H1 (cell line): ENCODE data around the gene RBP4. TPM values are rescaled to one million over a fixed set of nuclear protein-coding genes. Genes with fewer than 3 reads are reported as not detected.

ENCODE experiments used
- CTCF ChIA-PET: fragments of 300-600 bp; sonication (Branson Sonifier 250); formaldehyde crosslinking; loops from one replicate; lab custom pipeline; 2021; ENCODE audit not compliant: partially characterized antibody; lab: Charles Lee
- POLR2A ChIA-PET: fragments of 300-600 bp; sonication (Branson Sonifier 250); formaldehyde crosslinking; loops from one replicate; lab custom pipeline; 2021; ENCODE audit warnings: inconsistent platforms; ENCODE audit not compliant: partially characterized antibody; lab: Charles Lee
- DNase-seq, 2 experiments: peaks; one replicate each; pipeline versions ENCODE4 v3.0.0 to v3.0.0-alpha.2; 2010 to 2022; ENCODE audit warnings: low spot score in 2 of 2, low read depth in 1 of 2, mixed read lengths in 1 of 2
- FAIRE-seq: peaks from 2 replicates; lab custom pipeline; 2011; peaks lifted over from hg19 to GRCh38; lab: Jason Lieb, UNC
- H2AFZ ChIP-seq: 2 replicates; pipeline ENCODE4 v1.8.1; 2012; ENCODE audit warnings: low read length, inconsistent platforms
- H2AK5ac ChIP-seq: 2 replicates; pipeline ENCODE4 v1.6.1; 2013; ENCODE audit warnings: low read depth, low read length
- H2BK120ac ChIP-seq: replicated peaks from 2 replicates; pipeline ENCODE3; 2013; ENCODE audit warnings: low read depth, low read length, inconsistent platforms
- H2BK12ac ChIP-seq: 2 replicates; pipeline ENCODE4 v1.6.1; 2013; ENCODE audit warnings: low read depth, low read length
- H2BK15ac ChIP-seq: 2 replicates; pipeline ENCODE4 v1.6.1; 2013; ENCODE audit warnings: low read length
- H2BK20ac ChIP-seq: 2 replicates; pipeline ENCODE4 v1.6.1; 2013; ENCODE audit warnings: low read length
- H2BK5ac ChIP-seq: 2 replicates; pipeline ENCODE4 v1.6.1; 2013; ENCODE audit warnings: low read depth, low read length
- H3K14ac ChIP-seq: 2 replicates; pipeline ENCODE4 v1.6.1; 2013; ENCODE audit warnings: inconsistent platforms; ENCODE audit not compliant: insufficient read length
- H3K18ac ChIP-seq: 2 replicates; pipeline ENCODE4 v1.6.1; 2013; ENCODE audit warnings: low read length; ENCODE audit errors: extremely low read depth
- H3K23ac ChIP-seq: 2 replicates; pipeline ENCODE4 v1.6.1; 2013; ENCODE audit warnings: inconsistent platforms; ENCODE audit not compliant: insufficient read length
- H3K23me2 ChIP-seq: 2 replicates; pipeline ENCODE4 v1.6.1; 2013; ENCODE audit warnings: low read depth, low read length
- H3K27ac ChIP-seq: 2 replicates; pipeline ENCODE4 v1.6.1; 2011; ENCODE audit warnings: low read depth, low read length, inconsistent platforms
- H3K27me3 ChIP-seq, 4 experiments: replicated peaks in 1 of 4; 1 replicate in 1 of 4; 2 replicates in 3 of 4; pipeline versions ENCODE4 v1.6.1 to v1.8.1; 2011 to 2013; ENCODE audit warnings: low read length in 3 of 4, mild to moderate bottlenecking in 3 of 4, inconsistent platforms in 2 of 4, mixed read lengths in 2 of 4, moderate library complexity in 1 of 4; ENCODE audit not compliant: control insufficient read depth in 3 of 4, insufficient read depth in 3 of 4; ENCODE audit errors: extremely low read depth in 1 of 4
- H3K36me3 ChIP-seq, 4 experiments: 2 replicates each; pipeline versions ENCODE4 v1.6.1 to v1.8.1; 2011 to 2013; ENCODE audit warnings: mild to moderate bottlenecking in 4 of 4, low read length in 3 of 4, moderate library complexity in 2 of 4, control low read depth in 1 of 4, inconsistent platforms in 1 of 4; ENCODE audit not compliant: insufficient read depth in 4 of 4, control insufficient read depth in 2 of 4
- H3K4ac ChIP-seq: replicated peaks from 2 replicates; pipeline ENCODE3; 2013; ENCODE audit warnings: low read length, low read depth, mixed read lengths, inconsistent platforms; ENCODE audit not compliant: insufficient read length
- H3K4me1 ChIP-seq, 4 experiments: replicated peaks in 1 of 4; 1 replicate in 1 of 4; 2 replicates in 3 of 4; pipeline versions ENCODE4 v1.6.1 to v1.8.1; 2011 to 2013; ENCODE audit warnings: low read length in 3 of 4, inconsistent platforms in 2 of 4, mixed read lengths in 1 of 4; ENCODE audit not compliant: insufficient read depth in 4 of 4, control insufficient read depth in 3 of 4
- H3K4me2 ChIP-seq, 2 experiments: 2 replicates each; pipeline versions ENCODE4 v1.6.1 to v1.8.1; 2011 to 2013; ENCODE audit warnings: low read depth in 2 of 2, low read length in 2 of 2, control low read depth in 1 of 2, inconsistent platforms in 1 of 2, mild to moderate bottlenecking in 1 of 2; ENCODE audit not compliant: insufficient read depth in 1 of 2
- H3K4me3 ChIP-seq, 4 experiments: fragments of 200-600, 300-600 bp in 1 of 4; sonication (generic), shearing (Covaris generic), sonication (Bioruptor Twin) in 1 of 4; 2 replicates each; pipeline versions ENCODE4 v1.5.1 to v1.8.1; 2011 to 2016; ENCODE audit warnings: low read length in 4 of 4, low read depth in 3 of 4, control low read depth in 2 of 4, inconsistent platforms in 2 of 4, mild to moderate bottlenecking in 2 of 4, mixed read lengths in 1 of 4, moderate library complexity in 1 of 4; ENCODE audit not compliant: insufficient read depth in 2 of 4; ENCODE audit errors: extremely low read depth in 1 of 4
- H3K56ac ChIP-seq: replicated peaks from 2 replicates; pipeline ENCODE3; 2013; ENCODE audit warnings: low read depth, mild to moderate bottlenecking, mixed read lengths, low read length, inconsistent platforms; ENCODE audit not compliant: insufficient read length
- H3K79me1 ChIP-seq: 2 replicates; pipeline ENCODE4 v1.6.1; 2013; ENCODE audit warnings: low read depth, low read length, control low read depth
- H3K79me2 ChIP-seq, 2 experiments: 2 replicates each; pipeline versions ENCODE4 v1.6.1 to v1.8.1; 2012 to 2013; ENCODE audit warnings: low read length in 2 of 2, mild to moderate bottlenecking in 2 of 2, inconsistent platforms in 1 of 2; ENCODE audit not compliant: insufficient read depth in 2 of 2, control insufficient read depth in 1 of 2
- H3K9ac ChIP-seq, 4 experiments: replicated peaks in 1 of 4; 1 replicate in 1 of 4; 2 replicates in 3 of 4; pipeline versions ENCODE4 v1.6.1 to v1.8.1; 2011 to 2013; ENCODE audit warnings: low read depth in 3 of 4, low read length in 3 of 4, control low read depth in 2 of 4, mild to moderate bottlenecking in 2 of 4, moderate library complexity in 2 of 4, inconsistent platforms in 1 of 4; ENCODE audit errors: extremely low read depth in 1 of 4
- H3K9me3 ChIP-seq, 2 experiments: 2 replicates each; pipeline versions ENCODE4 v1.6.1 to v1.8.1; 2012 to 2013; ENCODE audit warnings: mild to moderate bottlenecking in 2 of 2, moderate library complexity in 2 of 2, control low read depth in 1 of 2, inconsistent platforms in 1 of 2, low read depth in 1 of 2, low read length in 1 of 2, mixed read lengths in 1 of 2; ENCODE audit not compliant: insufficient read depth in 2 of 2
- H4K20me1 ChIP-seq, 2 experiments: replicated peaks in 1 of 2; 2 replicates each; pipeline versions ENCODE3 to v1.8.1; 2011 to 2013; ENCODE audit warnings: inconsistent platforms in 2 of 2, low read length in 2 of 2, mild to moderate bottlenecking in 1 of 2; ENCODE audit not compliant: insufficient read depth in 2 of 2, control insufficient read depth in 1 of 2
- H4K5ac ChIP-seq: 2 replicates; pipeline ENCODE4 v1.6.1; 2013; ENCODE audit warnings: low read length, low read depth, mixed read lengths, inconsistent platforms; ENCODE audit not compliant: insufficient read length
- H4K8ac ChIP-seq: 2 replicates; pipeline ENCODE4 v1.8.0; 2013; ENCODE audit warnings: mild to moderate bottlenecking, moderate library complexity, low read length, inconsistent platforms; ENCODE audit not compliant: insufficient read depth; ENCODE audit errors: extremely low read depth
- H4K91ac ChIP-seq: replicated peaks from 2 replicates; pipeline ENCODE3; 2013; ENCODE audit warnings: low read length, mixed read lengths, inconsistent platforms; ENCODE audit not compliant: insufficient read length
- ASH2L ChIP-seq: fragments of 200-600, 300-600 bp; sonication (generic); IDR thresholded peaks from one replicate; pipeline ENCODE4 v1.7.1; 2017; ENCODE audit warnings: low read length
- KDM1A ChIP-seq: fragments of 200-600, 300-600 bp; sonication (generic); IDR thresholded peaks from 2 replicates; pipeline ENCODE4 v1.7.1; 2016; ENCODE audit warnings: mild to moderate bottlenecking, low read length, borderline replicate concordance
- RBBP5 ChIP-seq: IDR thresholded peaks from 2 replicates; pipeline ENCODE4 v1.7.1; 2012; ENCODE audit warnings: low read depth, mild to moderate bottlenecking, inconsistent platforms, low read length, moderate library complexity, borderline replicate concordance
- RNF2 ChIP-seq: fragments of 200-900, 300-1000 bp; sonication (generic); IDR thresholded peaks from 2 replicates; pipeline ENCODE4 v1.7.1; 2016; ENCODE audit warnings: borderline replicate concordance, low read depth, mild to moderate bottlenecking, antibody characterized with exemption, low read length; ENCODE audit not compliant: poor library complexity, severe bottlenecking; ENCODE audit errors: missing control alignments
- SIN3A ChIP-seq, 2 experiments: IDR thresholded peaks in 1 of 2; conservative IDR thresholded peaks in 1 of 2; 2 replicates each; pipeline ENCODE4 v1.6.1; 2011 to 2012; ENCODE audit warnings: low read length in 2 of 2, improper control_type of control experiment in 1 of 2, low read depth in 1 of 2, mild to moderate bottlenecking in 1 of 2
- SIRT6 ChIP-seq: IDR thresholded peaks from one replicate; pipeline ENCODE4 v1.7.1; 2012; ENCODE audit warnings: low read length, inconsistent platforms
- SRF ChIP-seq: IDR thresholded peaks from 2 replicates; pipeline ENCODE4 v1.6.1; 2011; ENCODE audit warnings: mild to moderate bottlenecking, low read depth, low read length, moderate library complexity
- TEAD4 ChIP-seq: IDR thresholded peaks from 2 replicates; pipeline ENCODE4 v1.6.1; 2012; ENCODE audit warnings: low read depth, low read length, inconsistent platforms, mixed read lengths
- USF2 ChIP-seq: IDR thresholded peaks from 2 replicates; pipeline ENCODE4 v1.6.1; 2011; ENCODE audit warnings: low read length, improper control_type of control experiment
- ZNF274 ChIP-seq: IDR thresholded peaks from 2 replicates; pipeline ENCODE4 v1.7.0; 2012; ENCODE audit warnings: low read length, borderline replicate concordance; ENCODE audit errors: extremely low read depth
- WGBS, 2 experiments: shearing (Covaris generic) in 1 of 2; methylation state at CpG; one replicate each; pipeline versions ENCODE4 v1.1.6 to v1.1.7; 2013 to 2015; ENCODE audit warnings: low lambda C conversion rate in 2 of 2, mixed read lengths in 2 of 2, inconsistent platforms in 1 of 2, low coverage in 1 of 2, missing lambda C conversion rate in 1 of 2; ENCODE audit not compliant: insufficient replicate concordance in 2 of 2, insufficient coverage in 1 of 2, insufficient read length in 1 of 2; ENCODE audit errors: extremely low coverage in 1 of 2, missing lambda C conversion rate in 1 of 2; 5-methylcytosine and 5-hydroxymethylcytosine counted together
- polyA plus RNA-seq, 7 experiments: library from polyadenylated mRNA; depleted of rRNA in 3 of 7; stranded (reverse) in 5 of 7; unstranded in 2 of 7; fragments of >200 nt in 5 of 7; fragments of 200-250 nt in 2 of 7; gene quantifications; 1 replicate in 5 of 7; 2 replicates in 1 of 7; 4 replicates in 1 of 7; pipeline versions ENCODE4 v1.2.1 to v1.2.3, GENCODE V29; 2011 to 2013; ENCODE audit warnings: missing spikeins in 2 of 7, mixed read lengths in 2 of 7
- total RNA-seq: library from RNA; stranded (reverse); fragmentation: NEBNext Ultra II Directional; extraction: Animal tissue kit (Norgen Biotek cat#: 25700); gene quantifications from 2 replicates; pipeline ENCODE4 v1.2.1, GENCODE V29; 2021

The RBP4 gene
- total and polyA plus RNA-seq, 2 of the 8 experiments (the other 6 are each of a cell fraction or from before 2014, with no cell fraction given) = 0.42 to 0.97 TPM

GRCh38 chr10:93630625-93631557, 29.9 kb upstream of the RBP4 start:
- Histone ChIP-seq H4K91ac (no peak overlapping the region), H3K9me3 (no peaks in the 10 kb centered on the region), H3K79me2 (no peaks in the 10 kb centered on the region), H3K9ac (no peak overlapping the region), H3K18ac (no peak overlapping the region), H4K8ac (peak overlapping the region; percentile 23; the same call in 1 of the 2 replicates), H3K23me2 (no peaks in the 10 kb centered on the region), H3K4me1 (peaks cover 0 to 2% (median 0%) of the 10 kb centered on the region in 4 experiments; a peak in 1 of 7 replicates), H2BK5ac (no peak overlapping the region), H2AFZ (peak overlapping the region; percentile 28; the same call in 1 of the 2 replicates), H3K4ac (no peak overlapping the region), H3K27me3 (no peaks in the 10 kb centered on the region), H2BK15ac (no peak overlapping the region), H3K27ac (no peak overlapping the region), H3K23ac (no peak overlapping the region), H2AK5ac (no peak overlapping the region), H4K5ac (no peak overlapping the region), H4K20me1 (no peaks in the 10 kb centered on the region), H2BK12ac (no peak overlapping the region), H3K14ac (no peak overlapping the region), H3K4me3 (no peak overlapping the region), H3K36me3 (no peaks in the 10 kb centered on the region), H3K4me2 (no peak overlapping the region), H2BK120ac (no peak overlapping the region), H2BK20ac (no peak overlapping the region), H3K79me1 (no peaks in the 10 kb centered on the region), H3K56ac (no peak overlapping the region)
- 92% methylated on average over 15 of the region's 15 CpGs; no CpG with 5 or more reads in 1 of the 2 experiments for WGBS, 2 experiments
- no peak for FAIRE-seq
- DNase-seq = no peak
- ChIA-PET CTCF (interaction anchor here (1.0 kb wide), 3 partner anchors 9 to 34 kb away, joined by 3 read pairs; no protein-coding TSS in a partner anchor), POLR2A (interaction anchor here (0.5 kb wide), 1 partner anchor 788 kb away, joined by 3 read pairs; no protein-coding TSS in a partner anchor)
- TF ChIP-seq SIRT6 (no peak), RNF2 (no peak), KDM1A (no peak), RBBP5 (no peak), TEAD4 (no peak), USF2 (no peak), SIN3A (conservative IDR thresholded peaks at IDR 0.05 in 1 of 2, IDR thresholded peaks at IDR 0.05 in 1 of 2; ENCODE audit: low read depth in 1 of 2, low read length in 2 of 2) (no peak), ASH2L (no peak), SRF (no peak), ZNF274 (no peak)
